GM18519 (cell line): Measurements from ENCODE around the gene PTPRG.
"Not testable (repeated sequence)": the region's sequence is repeated elsewhere in the genome, so short reads cannot be mapped to it uniquely, and the experiment has no call there.

Experiments used
- ATAC-seq: cut with Tn5 transposase; IDR thresholded peaks from one replicate; pipeline ENCODE4 v1.9.1; 2021; ENCODE audit warnings: mild to moderate bottlenecking, moderate library complexity; ENCODE audit not compliant: unreplicated experiment, low FRiP score

PTPRG gene

GRCh38 chr3:61810953-61811497, 249.7 kb downstream of the PTPRG start:
- ATAC-seq: no peak

GRCh38 chr3:61811652-61812051, 250.3 kb downstream of the PTPRG start:
- no peak for ATAC-seq

- ATAC-seq: no peak
Observed at GRCh38 chr3:61812085-61812484, 250.7 kb downstream of the PTPRG start.

GRCh38 chr3:61812517-61812916, 251.1 kb downstream of the PTPRG start:
- ATAC-seq: no peak

GRCh38 chr3:61813636-61814035, 252.3 kb downstream of the PTPRG start:
- ATAC-seq: no peak

GRCh38 chr3:61814674-61815073, 253.3 kb downstream of the PTPRG start:
- ATAC-seq: no peak

GRCh38 chr3:61816304-61816703, 254.9 kb downstream of the PTPRG start:
- ATAC-seq: not testable (repeated sequence)

- no peak for ATAC-seq
Observed at GRCh38 chr3:61819861-61820260, 258.5 kb downstream of the PTPRG start.

GRCh38 chr3:61820306-61820992, 259.1 kb downstream of the PTPRG start:
- no peak for ATAC-seq

- ATAC-seq: no peak
Observed at GRCh38 chr3:61821823-61822251, 260.5 kb downstream of the PTPRG start.

GRCh38 chr3:61822588-61822987, 261.2 kb downstream of the PTPRG start:
- no peak for ATAC-seq

- no peak for ATAC-seq
Observed at GRCh38 chr3:61824553-61825135, 263.3 kb downstream of the PTPRG start.

- ATAC-seq: no peak
Observed at GRCh38 chr3:61826161-61826560, 264.8 kb downstream of the PTPRG start.

GRCh38 chr3:61828184-61828874, 267.0 kb downstream of the PTPRG start:
- ATAC-seq: no peak

- no peak for ATAC-seq
Observed at GRCh38 chr3:61828880-61829721, 267.7 kb downstream of the PTPRG start.

- ATAC-seq: no peak
Observed at GRCh38 chr3:61829722-61830350, 268.5 kb downstream of the PTPRG start.

- ATAC-seq: no peak
Observed at GRCh38 chr3:61831973-61832372, 270.6 kb downstream of the PTPRG start.

GRCh38 chr3:61832375-61833229, 271.2 kb downstream of the PTPRG start:
- no peak for ATAC-seq

- no peak for ATAC-seq
Observed at GRCh38 chr3:61839256-61839655, 277.9 kb downstream of the PTPRG start.
